Activated gamma-delta T cell (primary cell): Measurements from ENCODE around the gene TARBP1.
A peak's percentile ranks its signal among the peaks of the same experiment; 100 is the strongest.
"Not testable (repeated sequence)": the region's sequence is repeated elsewhere in the genome, so short reads cannot be mapped to it uniquely, and the experiment has no call there.

Experiments used
- DNase-seq: peaks from one replicate; lab custom pipeline; 2025; lab: John Stamatoyannopoulos, UW
- total RNA-seq, 2 donors: gene quantifications; one replicate each; lab custom pipeline; 2026; lab: John Stamatoyannopoulos, UW

TARBP1 gene, protein sequence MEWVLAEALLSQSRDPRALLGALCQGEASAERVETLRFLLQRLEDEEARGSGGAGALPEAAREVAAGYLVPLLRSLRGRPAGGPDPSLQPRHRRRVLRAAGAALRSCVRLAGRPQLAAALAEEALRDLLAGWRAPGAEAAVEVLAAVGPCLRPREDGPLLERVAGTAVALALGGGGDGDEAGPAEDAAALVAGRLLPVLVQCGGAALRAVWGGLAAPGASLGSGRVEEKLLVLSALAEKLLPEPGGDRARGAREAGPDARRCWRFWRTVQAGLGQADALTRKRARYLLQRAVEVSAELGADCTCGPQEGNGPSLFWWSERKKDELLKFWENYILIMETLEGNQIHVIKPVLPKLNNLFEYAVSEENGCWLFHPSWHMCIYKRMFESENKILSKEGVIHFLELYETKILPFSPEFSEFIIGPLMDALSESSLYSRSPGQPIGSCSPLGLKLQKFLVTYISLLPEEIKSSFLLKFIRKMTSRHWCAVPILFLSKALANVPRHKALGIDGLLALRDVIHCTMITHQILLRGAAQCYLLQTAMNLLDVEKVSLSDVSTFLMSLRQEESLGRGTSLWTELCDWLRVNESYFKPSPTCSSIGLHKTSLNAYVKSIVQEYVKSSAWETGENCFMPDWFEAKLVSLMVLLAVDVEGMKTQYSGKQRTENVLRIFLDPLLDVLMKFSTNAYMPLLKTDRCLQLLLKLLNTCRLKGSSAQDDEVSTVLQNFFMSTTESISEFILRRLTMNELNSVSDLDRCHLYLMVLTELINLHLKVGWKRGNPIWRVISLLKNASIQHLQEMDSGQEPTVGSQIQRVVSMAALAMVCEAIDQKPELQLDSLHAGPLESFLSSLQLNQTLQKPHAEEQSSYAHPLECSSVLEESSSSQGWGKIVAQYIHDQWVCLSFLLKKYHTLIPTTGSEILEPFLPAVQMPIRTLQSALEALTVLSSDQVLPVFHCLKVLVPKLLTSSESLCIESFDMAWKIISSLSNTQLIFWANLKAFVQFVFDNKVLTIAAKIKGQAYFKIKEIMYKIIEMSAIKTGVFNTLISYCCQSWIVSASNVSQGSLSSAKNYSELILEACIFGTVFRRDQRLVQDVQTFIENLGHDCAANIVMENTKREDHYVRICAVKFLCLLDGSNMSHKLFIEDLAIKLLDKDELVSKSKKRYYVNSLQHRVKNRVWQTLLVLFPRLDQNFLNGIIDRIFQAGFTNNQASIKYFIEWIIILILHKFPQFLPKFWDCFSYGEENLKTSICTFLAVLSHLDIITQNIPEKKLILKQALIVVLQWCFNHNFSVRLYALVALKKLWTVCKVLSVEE (N-terminal part only)
- 103 to 151 reads per million in 2 donors for total RNA-seq

- DNase-seq: peak; percentile 57
Observed at GRCh38 chr1:234478481-234479309, at the start of gene TARBP1. Gene TARBP1, minus strand, starts transcription at chr1:234479179. Its CDS starts 76 bp downstream, at chr1:234479103.

DNA sequence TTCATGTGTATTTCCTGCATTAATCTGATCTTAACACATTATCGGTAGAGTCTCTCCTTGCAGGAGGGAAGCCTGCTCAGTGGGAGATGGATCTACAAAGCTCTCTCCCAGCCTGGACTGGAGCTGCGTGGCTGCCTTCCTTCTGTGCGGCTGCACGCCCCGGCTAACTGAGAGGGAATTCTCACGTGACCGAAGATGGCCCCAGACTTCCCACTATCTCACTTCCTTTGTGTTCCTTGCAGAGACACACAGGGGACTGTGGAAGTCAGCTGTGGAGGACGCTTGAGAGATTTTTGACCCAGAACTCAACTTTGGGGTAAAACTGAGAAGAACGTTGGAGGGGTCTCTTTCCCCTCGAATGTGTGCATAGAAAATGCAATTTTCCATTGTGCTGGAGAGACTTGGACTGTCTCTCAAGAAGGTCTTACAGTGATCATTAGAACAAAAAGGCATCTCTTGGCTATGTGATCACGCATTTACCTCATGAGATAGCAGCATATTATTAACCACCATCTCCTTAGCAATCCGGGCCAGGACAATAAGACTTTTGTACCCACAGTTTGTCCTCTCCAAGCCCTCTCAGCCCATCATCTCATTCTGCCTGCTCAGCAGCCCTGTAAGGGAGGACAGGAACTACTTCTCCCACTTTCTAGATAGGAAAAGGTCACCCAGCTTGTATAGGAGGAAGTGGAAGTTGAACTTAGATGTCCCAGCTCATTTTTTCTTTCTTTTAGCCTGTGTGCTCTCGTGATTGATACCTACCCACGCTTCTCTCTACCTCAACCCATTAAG is 49.3 kb upstream of the TARBP1 start:
- DNase-seq: no peak

GRCh38 chr1:234527346-234527745 is 48.4 kb upstream of the TARBP1 start:
- DNase-seq: no peak

DNA sequence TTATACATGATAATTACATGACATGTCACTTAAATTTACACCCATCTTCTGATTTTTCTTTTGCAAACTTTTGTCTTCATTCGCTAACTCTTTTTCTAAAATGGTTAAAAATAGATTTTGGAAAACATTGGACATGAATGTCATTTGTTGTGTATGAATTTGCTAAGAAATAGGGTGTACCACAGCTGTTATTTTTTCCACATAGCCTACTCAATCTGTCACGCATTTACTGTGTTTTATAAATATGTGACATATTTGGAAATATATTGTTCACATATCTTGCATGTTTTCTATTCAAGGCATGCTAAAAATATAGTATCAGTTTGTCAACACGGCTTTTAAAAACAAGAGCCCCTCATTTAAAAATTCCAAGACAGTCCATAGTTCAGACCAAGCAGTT is 47.9 kb upstream of the TARBP1 start:
- no peak for DNase-seq

- no peak for DNase-seq
Observed at GRCh38 chr1:234525099-234525799, 46.3 kb upstream of the TARBP1 start.

GRCh38 chr1:234521836-234522235 is 42.9 kb upstream of the TARBP1 start:
- no peak for DNase-seq

DNA sequence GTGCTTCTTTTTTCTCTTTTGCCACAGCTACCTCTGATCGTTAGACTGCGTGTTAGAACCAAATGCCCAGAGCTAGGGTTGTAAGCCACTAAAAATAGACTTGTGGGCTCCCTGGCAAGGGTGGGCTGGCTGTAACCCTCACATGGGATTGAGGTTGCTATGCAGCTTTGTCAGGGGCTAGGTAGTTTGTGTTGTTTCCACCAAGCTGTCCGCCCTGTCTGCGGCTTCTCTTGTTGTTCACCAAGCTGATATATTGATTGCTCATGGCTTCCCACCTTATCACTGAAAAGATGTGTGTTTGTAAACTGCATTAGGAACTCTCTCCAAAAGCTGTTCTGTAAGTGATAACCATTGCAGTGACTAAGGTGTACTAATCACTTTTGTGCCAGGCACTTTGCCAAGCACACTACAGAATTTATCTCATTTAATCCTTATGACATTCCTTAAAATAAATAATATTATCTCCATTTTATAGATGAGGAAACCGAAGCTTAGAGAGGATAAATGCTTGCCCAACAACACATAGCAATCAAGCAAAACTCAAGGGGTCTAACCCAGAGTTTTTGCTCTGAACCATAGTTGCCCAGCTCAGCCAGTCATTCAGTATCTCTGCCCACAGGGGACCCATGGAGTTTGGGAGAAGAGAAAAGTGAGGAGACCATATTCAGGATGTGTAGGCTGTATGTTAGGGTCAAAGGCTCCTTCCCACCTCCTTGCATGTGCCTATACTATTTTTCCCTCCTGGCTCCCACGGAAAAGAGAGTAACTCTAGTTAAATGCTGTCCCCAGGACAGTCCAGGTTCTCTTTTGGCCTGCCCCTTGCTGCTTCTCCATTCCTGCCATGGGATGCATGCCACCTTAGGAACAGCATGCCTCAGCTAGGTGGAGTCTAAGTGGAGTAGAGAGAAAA is 42.2 kb upstream of the TARBP1 start:
- DNase-seq: no peak

DNA sequence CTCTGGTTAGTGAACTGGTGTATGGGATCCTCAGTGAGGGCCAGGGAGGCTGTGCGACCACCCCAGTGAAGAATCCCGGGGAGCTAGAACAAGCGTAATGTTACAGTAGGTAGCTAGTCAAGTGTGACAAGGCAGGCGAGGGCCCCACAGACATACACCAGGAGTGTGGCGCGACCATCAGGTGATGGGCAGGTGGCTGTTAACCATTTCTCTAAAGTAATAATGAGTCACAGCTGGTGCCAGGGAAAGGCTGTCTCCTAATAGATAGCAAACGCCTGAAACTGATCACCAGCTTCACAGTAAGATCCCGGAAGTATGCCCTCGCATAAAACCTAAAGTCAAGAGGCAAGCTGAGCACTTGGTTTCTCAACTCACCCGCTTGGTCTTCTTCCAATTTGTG is 40.5 kb upstream of the TARBP1 start:
- DNase-seq: no peak

DNA sequence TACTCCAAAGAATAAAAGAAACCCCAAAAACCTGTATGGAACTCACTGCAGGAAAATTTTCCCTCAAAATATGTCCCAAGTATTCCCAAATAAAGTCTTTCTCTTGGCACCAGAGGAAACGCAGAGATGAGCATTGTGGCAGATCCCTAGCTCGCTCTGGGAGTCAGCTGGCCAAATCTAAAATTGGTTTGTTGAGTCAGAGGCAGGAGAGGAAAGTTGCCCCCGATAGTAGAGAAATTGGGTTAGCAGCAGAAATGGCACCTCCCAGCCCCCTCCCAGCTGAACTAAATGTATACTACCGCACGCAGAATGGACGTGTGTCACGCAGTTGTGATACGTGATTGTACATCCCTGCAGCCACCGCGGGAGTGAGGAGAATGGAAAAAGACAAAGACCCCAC is 39.9 kb upstream of the TARBP1 start:
- DNase-seq: no peak

- DNase-seq: not testable (repeated sequence)
Observed at GRCh38 chr1:234518086-234518485, 39.1 kb upstream of the TARBP1 start.

GRCh38 chr1:234517110-234517802 is 38.3 kb upstream of the TARBP1 start:
- no peak for DNase-seq

DNA sequence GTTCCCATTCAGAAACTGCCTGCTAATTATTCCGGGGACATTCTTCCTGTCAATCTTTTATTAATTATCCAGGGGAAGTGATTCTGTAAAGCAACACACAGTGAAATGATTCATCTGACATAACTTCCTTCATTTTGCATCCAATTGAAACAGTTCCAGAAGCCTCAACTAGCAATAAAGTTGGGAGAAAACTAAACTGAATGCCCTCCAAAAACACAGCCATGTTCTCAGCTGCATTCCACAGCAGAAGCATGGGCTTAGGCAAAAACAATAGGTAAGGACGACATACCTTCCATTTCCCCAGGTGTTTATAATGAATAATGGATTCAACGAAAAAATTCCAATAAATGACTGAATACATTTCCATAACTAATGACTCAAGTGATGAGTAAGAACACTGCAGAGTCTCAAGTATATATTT is 36.9 kb upstream of the TARBP1 start:
- no peak for DNase-seq

DNA sequence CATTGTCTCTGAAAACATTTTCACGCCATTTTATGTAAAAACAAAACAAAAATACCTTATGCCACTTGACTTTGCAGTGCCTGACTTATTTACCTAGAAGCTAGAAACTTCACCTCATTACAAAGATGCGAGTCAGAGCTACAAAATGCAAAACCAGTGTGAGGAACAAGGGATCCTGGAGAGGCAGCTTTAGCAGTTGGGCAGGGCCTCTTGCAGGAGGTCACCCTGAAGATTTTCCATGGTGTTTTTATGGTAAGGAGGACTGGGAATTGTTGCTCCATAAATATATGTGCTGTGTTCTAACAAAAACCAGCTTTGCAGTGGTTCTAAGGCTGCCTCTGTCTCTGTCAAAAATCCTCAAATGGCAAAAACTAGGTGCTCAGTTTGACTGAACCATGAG is 36.4 kb upstream of the TARBP1 start:
- DNase-seq: no peak

- no peak for DNase-seq
Observed at GRCh38 chr1:234512451-234512861, 33.5 kb upstream of the TARBP1 start.

DNA sequence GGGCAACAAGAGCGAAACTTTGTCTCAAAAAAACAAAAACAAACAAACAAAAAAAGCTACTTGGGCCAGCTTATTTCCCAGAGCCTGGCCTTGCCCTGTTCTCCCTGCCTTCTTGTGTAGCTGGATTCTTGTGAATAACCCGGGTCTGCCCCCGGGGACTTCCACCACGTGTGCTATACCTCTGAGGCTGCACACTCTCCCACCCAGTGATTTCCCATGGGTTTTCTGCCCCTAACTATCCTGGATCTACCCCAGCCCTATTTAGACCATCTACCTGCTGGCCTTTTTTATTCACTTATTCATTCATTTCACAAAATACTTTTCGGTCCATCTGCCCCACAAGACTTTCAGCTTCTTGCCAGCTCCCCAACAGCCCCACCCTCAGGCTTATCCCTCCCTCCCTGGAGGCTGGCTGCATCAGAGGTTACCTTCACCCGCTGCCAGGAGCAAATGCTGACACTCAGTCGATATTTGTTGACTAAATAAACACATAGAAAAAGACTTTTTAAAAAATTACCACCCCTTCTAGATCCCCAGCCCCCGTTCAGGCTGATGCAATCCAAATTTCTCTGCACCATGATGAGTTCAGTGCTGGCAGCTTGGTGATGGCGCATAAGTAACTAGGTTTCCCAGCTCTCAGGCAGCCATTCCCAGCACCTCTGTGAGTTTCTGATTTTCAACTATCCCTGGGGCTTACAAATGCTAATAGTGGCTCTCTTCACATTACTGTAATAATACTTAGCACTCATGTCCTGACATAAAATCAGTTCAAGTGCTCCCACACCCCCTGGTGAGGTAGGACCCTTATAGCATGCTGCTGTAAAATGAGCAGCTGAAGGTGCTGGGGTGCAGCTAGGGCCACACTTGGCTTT is 30.7 kb upstream of the TARBP1 start:
- no peak for DNase-seq

GRCh38 chr1:234507626-234508387 is 28.8 kb upstream of the TARBP1 start:
- no peak for DNase-seq
